GM23338 (cell line): Measurements from ENCODE around the gene THSD1. TPM values are rescaled to one million over a fixed set of nuclear protein-coding genes. Genes with fewer than 3 reads are reported as not detected.

Experiments
- ATAC-seq: fragments of 200-7000 bp; cut with Tn5 transposase; 3 replicates; pipeline ENCODE4 v1.9.1; 2020
- DNase-seq: peaks from one replicate; pipeline ENCODE4 v3.0.0-alpha.2; 2015; ENCODE audit warnings: low spot score
- H2AFZ ChIP-seq: fragments of 200-600 bp; sonication (generic); 2 replicates; pipeline ENCODE4 v1.8.0; 2016; ENCODE audit warnings: antibody characterized with exemption, mild to moderate bottlenecking, moderate library complexity
- H3F3A ChIP-seq: fragments of 200-600 bp; sonication (generic); replicated peaks from 2 replicates; pipeline ENCODE4 v1.8.0; 2017; ENCODE audit warnings: antibody characterized with exemption, mixed run types, low read depth
- H3K27ac ChIP-seq: fragments of 200-600 bp; sonication (generic); 2 replicates; pipeline ENCODE4 v1.6.1; 2016; ENCODE audit warnings: low read depth
- H3K27me3 ChIP-seq: fragments of 200-600 bp; sonication (generic); 2 replicates; pipeline ENCODE4 v1.8.0; 2016; ENCODE audit warnings: mild to moderate bottlenecking, mixed run types, moderate library complexity; ENCODE audit not compliant: insufficient read depth
- H3K36me3 ChIP-seq: fragments of 200-600 bp; sonication (generic); 2 replicates; pipeline ENCODE4 v1.8.0; 2016; ENCODE audit warnings: mild to moderate bottlenecking; ENCODE audit not compliant: insufficient read depth
- H3K4me1 ChIP-seq: fragments of 200-600 bp; sonication (generic); 2 replicates; pipeline ENCODE4 v1.8.0; 2016; ENCODE audit warnings: mild to moderate bottlenecking, moderate library complexity; ENCODE audit not compliant: insufficient read depth
- H3K4me2 ChIP-seq: fragments of 200-600 bp; sonication (generic); 2 replicates; pipeline ENCODE4 v1.7.1; 2017; ENCODE audit warnings: mixed run types
- H3K4me3 ChIP-seq: fragments of 200-600 bp; sonication (generic); 2 replicates; pipeline ENCODE4 v1.6.1; 2016; ENCODE audit warnings: mixed run types
- H3K79me2 ChIP-seq: fragments of 200-600 bp; sonication (generic); replicated peaks from 2 replicates; pipeline ENCODE4 v1.8.0; 2017; ENCODE audit warnings: mild to moderate bottlenecking; ENCODE audit not compliant: insufficient read depth
- H3K9me2 ChIP-seq: fragments of 200-600 bp; sonication (generic); 2 replicates; pipeline ENCODE4 v1.8.0; 2017; ENCODE audit not compliant: insufficient read depth
- H4K20me1 ChIP-seq: fragments of 200-600 bp; sonication (generic); replicated peaks from 2 replicates; pipeline ENCODE4 v1.8.0; 2017; ENCODE audit warnings: mild to moderate bottlenecking; ENCODE audit not compliant: insufficient read depth
- H3K27ac Mint-ChIP-seq: 2 replicates; pipeline ENCODE4 v1.8.0; 2020; ENCODE audit warnings: inconsistent platforms, mild to moderate bottlenecking, moderate library complexity, mixed read lengths
- H3K27me3 Mint-ChIP-seq: 3 replicates; pipeline ENCODE4 v1.8.0; 2022; ENCODE audit warnings: low read depth, mild to moderate bottlenecking, moderate library complexity, mixed read lengths, inconsistent platforms; ENCODE audit not compliant: insufficient read depth, poor library complexity
- H3K36me3 Mint-ChIP-seq: 3 replicates; pipeline ENCODE4 v1.8.0; 2021; ENCODE audit warnings: low read depth, mild to moderate bottlenecking, inconsistent platforms, moderate library complexity, mixed read lengths
- H3K4me1 Mint-ChIP-seq: 3 replicates; pipeline ENCODE4 v1.8.0; 2020; ENCODE audit warnings: mild to moderate bottlenecking, inconsistent platforms, mixed read lengths
- H3K4me3 Mint-ChIP-seq: 3 replicates; pipeline ENCODE4 v1.8.0; 2021; ENCODE audit warnings: moderate library complexity, mild to moderate bottlenecking, inconsistent platforms, mixed read lengths
- H3K9me3 Mint-ChIP-seq: 3 replicates; pipeline ENCODE4 v1.8.0; 2020; ENCODE audit warnings: moderate library complexity, mild to moderate bottlenecking, inconsistent platforms, mixed read lengths
- CREB1 ChIP-seq: fragments of 250-450 bp; sonication (Bioruptor Pico); IDR thresholded peaks from 2 replicates; pipeline ENCODE4 v1.5.0; 2020; ENCODE audit warnings: low read depth, mild to moderate bottlenecking, moderate library complexity
- CTCF ChIP-seq, 2 experiments: fragments of 200-600 bp in 1 of 2; sonication (generic) in 1 of 2; conservative IDR thresholded peaks; 2 replicates each; pipeline versions ENCODE4 v1.5.1 to v1.6.1; 2016 to 2017; ENCODE audit warnings: antibody characterized with exemption in 2 of 2, low read depth in 2 of 2, mild to moderate bottlenecking in 2 of 2, moderate library complexity in 1 of 2
- ETS1 ChIP-seq: IDR thresholded peaks from 2 replicates; pipeline ENCODE4 v1.6.1; 2016; ENCODE audit warnings: antibody characterized with exemption
- JUNB ChIP-seq: IDR thresholded peaks from one replicate; pipeline ENCODE4 v1.6.1; 2016; ENCODE audit warnings: antibody characterized with exemption; ENCODE audit not compliant: unreplicated experiment
- POLR2AphosphoS5 ChIP-seq: IDR thresholded peaks from 2 replicates; pipeline ENCODE4 v1.6.1; 2016; ENCODE audit warnings: antibody characterized with exemption, low read depth
- STAT1 ChIP-seq: IDR thresholded peaks from one replicate; pipeline ENCODE4 v1.6.1; 2016; ENCODE audit warnings: antibody characterized with exemption; ENCODE audit not compliant: unreplicated experiment
- ZNF114 ChIP-seq: fragments of 250-450 bp; sonication (Bioruptor Pico); IDR thresholded peaks from 2 replicates; pipeline ENCODE4 v1.5.0; 2020; ENCODE audit warnings: mild to moderate bottlenecking, moderate library complexity
- ZNF331 ChIP-seq: fragments of 250-450 bp; sonication (Bioruptor Pico); IDR thresholded peaks from 2 replicates; pipeline ENCODE4 v1.5.0; 2020; ENCODE audit warnings: low read depth, mild to moderate bottlenecking, moderate library complexity
- ZNF462 ChIP-seq: fragments of 250-450 bp; sonication (Bioruptor Pico); IDR thresholded peaks from 2 replicates; pipeline ENCODE4 v1.5.0; 2020; ENCODE audit warnings: mild to moderate bottlenecking, moderate library complexity
- polyA plus RNA-seq: library from polyadenylated mRNA; unstranded; fragments of >200 nt; fragmentation: Nextera tagmentation; extraction: Ambion mirVana; gene quantifications from 2 replicates; pipeline ENCODE4 v1.2.1, GENCODE V29; 2016
- total RNA-seq: library from RNA; depleted of rRNA; stranded (reverse); fragments of >200 nt; shearing (Covaris generic); gene quantifications from 2 replicates; pipeline ENCODE4 v1.2.3, GENCODE V29; 2014

THSD1 gene
- total and polyA plus RNA-seq, 2 experiments from 2014 or later: 0.69 TPM; not detected in 1

GRCh38 chr13:52345048-52345447 lies 60.9 kb downstream of the THSD1 start:
- DNase-seq (no peak), ATAC-seq (no peak)
- no peak for TF ChIP-seq ETS1
- no peak for TF ChIP-seq CTCF (conservative IDR thresholded peaks at IDR 0.05; ENCODE audit: low read depth in 2 of 2)
- H3K9me2 ChIP-seq: no peaks in the 10 kb centered on the region
- H3F3A ChIP-seq: no peaks in the 10 kb centered on the region
- no peak overlapping the region for H3K27ac ChIP-seq
- no peak overlapping the region for H3K4me3 Mint-ChIP-seq
- no peaks in the 10 kb centered on the region for H3K36me3 Mint-ChIP-seq
- no peaks in the 10 kb centered on the region for H3K36me3 ChIP-seq
- H4K20me1 ChIP-seq: no peaks in the 10 kb centered on the region
- no peak overlapping the region for H2AFZ ChIP-seq
- no peak overlapping the region for H3K4me3 ChIP-seq
- H3K79me2 ChIP-seq: no peaks in the 10 kb centered on the region
- H3K27ac Mint-ChIP-seq: no peak overlapping the region
- H3K4me1 ChIP-seq: no peaks in the 10 kb centered on the region
- no peaks in the 10 kb centered on the region for H3K27me3 ChIP-seq
- H3K4me2 ChIP-seq: no peak overlapping the region
- H3K27me3 Mint-ChIP-seq: peaks cover 5% of the 10 kb centered on the region
- no peaks in the 10 kb centered on the region for H3K4me1 Mint-ChIP-seq
- no peaks in the 10 kb centered on the region for H3K9me3 Mint-ChIP-seq

GRCh38 chr13:52344108-52344507 lies 61.9 kb downstream of the THSD1 start:
- Histone ChIP-seq H3K27ac (no peak overlapping the region), H2AFZ (no peak overlapping the region), H3K9me2 (no peaks in the 10 kb centered on the region), H4K20me1 (no peaks in the 10 kb centered on the region), H3K4me3 (no peak overlapping the region), H3K27me3 (no peaks in the 10 kb centered on the region), H3F3A (no peaks in the 10 kb centered on the region), H3K36me3 (no peaks in the 10 kb centered on the region), H3K4me1 (no peaks in the 10 kb centered on the region), H3K79me2 (no peaks in the 10 kb centered on the region), H3K4me2 (no peak overlapping the region)
- ATAC-seq (no peak), DNase-seq (no peak)
- H3K36me3 Mint-ChIP-seq: no peaks in the 10 kb centered on the region
- no peaks in the 10 kb centered on the region for H3K9me3 Mint-ChIP-seq
- H3K4me1 Mint-ChIP-seq: no peaks in the 10 kb centered on the region
- H3K27me3 Mint-ChIP-seq: peaks cover 5% of the 10 kb centered on the region
- no peak overlapping the region for H3K27ac Mint-ChIP-seq
- H3K4me3 Mint-ChIP-seq: no peak overlapping the region
- TF ChIP-seq JUNB (no peak), CTCF (conservative IDR thresholded peaks at IDR 0.05; ENCODE audit: low read depth in 2 of 2) (no peak), ZNF114 (CRISPR knock-in tag) (no peak), ZNF462 (CRISPR knock-in tag) (no peak), CREB1 (CRISPR knock-in tag) (no peak), ZNF331 (CRISPR knock-in tag) (no peak), POLR2AphosphoS5 (no peak), STAT1 (no peak)
